Measurements from ENCODE around the gene MISP. TPM values are rescaled to one million over a fixed set of nuclear protein-coding genes. Genes with fewer than 3 reads are reported as not detected.

Gene MISP
- total RNA-seq, 1 donor from 2014 or later, result not detected

- Mint-ChIP-seq H3K27ac (ENCODE audit: unreplicated experiment) (peak overlapping the region; percentile 82), H3K36me3 (ENCODE audit: low read depth) (no peaks in the 10 kb centered on the region), H3K4me1 (peaks cover 13% of the 10 kb centered on the region), H3K27me3 (ENCODE audit: low read depth) (no peaks in the 10 kb centered on the region), H3K9me3 (no peaks in the 10 kb centered on the region), H3K4me3 (peak overlapping the region; percentile 18)
- DNase-seq (ENCODE audit: low read depth, low spot score), result no peak
- TF ChIP-seq CTCF (conservative IDR thresholded peaks at IDR 0.05), result no peak
These were observed 38.2 kb downstream of the MISP start for GRCh38 chr19:788983-789700.

GRCh38 chr19:789701-790060 lies 38.8 kb downstream of the MISP start:
- Mint-ChIP-seq H3K27me3 (ENCODE audit: low read depth) (no peaks in the 10 kb centered on the region), H3K4me1 (peaks cover 13% of the 10 kb centered on the region), H3K36me3 (ENCODE audit: low read depth) (no peaks in the 10 kb centered on the region), H3K4me3 (no peak overlapping the region), H3K9me3 (no peaks in the 10 kb centered on the region), H3K27ac (ENCODE audit: unreplicated experiment) (peak overlapping the region; percentile 82)
- no peak for TF ChIP-seq CTCF (conservative IDR thresholded peaks at IDR 0.05)
- no peak for DNase-seq (ENCODE audit: low read depth, low spot score)

GRCh38 chr19:791007-791566 lies 40.2 kb downstream of the MISP start:
- no peak overlapping the region for H3K4me3 Mint-ChIP-seq
- H3K4me1 Mint-ChIP-seq, result peaks cover 13% of the 10 kb centered on the region
- H3K27me3 Mint-ChIP-seq (ENCODE audit: low read depth), result no peaks in the 10 kb centered on the region
- no peaks in the 10 kb centered on the region for H3K36me3 Mint-ChIP-seq (ENCODE audit: low read depth)
- H3K27ac Mint-ChIP-seq (ENCODE audit: unreplicated experiment), result peak overlapping the region; percentile 57
- no peak for TF ChIP-seq CTCF (conservative IDR thresholded peaks at IDR 0.05)
- DNase-seq (ENCODE audit: low read depth, low spot score), result no peak
- H3K9me3 Mint-ChIP-seq, result no peaks in the 10 kb centered on the region

GRCh38 chr19:791567-792305 lies 40.8 kb downstream of the MISP start:
- H3K4me3 Mint-ChIP-seq, result no peak overlapping the region
- H3K4me1 Mint-ChIP-seq, result peaks cover 15% of the 10 kb centered on the region
- no peaks in the 10 kb centered on the region for H3K27me3 Mint-ChIP-seq (ENCODE audit: low read depth)
- TF ChIP-seq CTCF (conservative IDR thresholded peaks at IDR 0.05), result no peak
- H3K9me3 Mint-ChIP-seq, result no peaks in the 10 kb centered on the region
- H3K36me3 Mint-ChIP-seq (ENCODE audit: low read depth), result no peaks in the 10 kb centered on the region
- DNase-seq (ENCODE audit: low read depth, low spot score), result no peak
- no peak overlapping the region for H3K27ac Mint-ChIP-seq (ENCODE audit: unreplicated experiment)

GRCh38 chr19:792306-792885 lies 41.5 kb downstream of the MISP start:
- Mint-ChIP-seq H3K4me3 (peak overlapping the region; percentile 19), H3K27ac (ENCODE audit: unreplicated experiment) (no peak overlapping the region), H3K27me3 (ENCODE audit: low read depth) (peaks cover 3% of the 10 kb centered on the region), H3K36me3 (ENCODE audit: low read depth) (no peaks in the 10 kb centered on the region), H3K9me3 (no peaks in the 10 kb centered on the region), H3K4me1 (peaks cover 19% of the 10 kb centered on the region)
- no peak for DNase-seq (ENCODE audit: low read depth, low spot score)
- TF ChIP-seq CTCF (conservative IDR thresholded peaks at IDR 0.05), result no peak
